HG03060 (cell line): ENCODE data around the gene DRC1.

ENCODE experiments used
- ATAC-seq: cut with Tn5 transposase; IDR thresholded peaks from one replicate; pipeline ENCODE4 v1.9.1; 2021; ENCODE audit warnings: low read depth, moderate number of reproducible peaks; ENCODE audit not compliant: unreplicated experiment

DRC1 gene

DNA sequence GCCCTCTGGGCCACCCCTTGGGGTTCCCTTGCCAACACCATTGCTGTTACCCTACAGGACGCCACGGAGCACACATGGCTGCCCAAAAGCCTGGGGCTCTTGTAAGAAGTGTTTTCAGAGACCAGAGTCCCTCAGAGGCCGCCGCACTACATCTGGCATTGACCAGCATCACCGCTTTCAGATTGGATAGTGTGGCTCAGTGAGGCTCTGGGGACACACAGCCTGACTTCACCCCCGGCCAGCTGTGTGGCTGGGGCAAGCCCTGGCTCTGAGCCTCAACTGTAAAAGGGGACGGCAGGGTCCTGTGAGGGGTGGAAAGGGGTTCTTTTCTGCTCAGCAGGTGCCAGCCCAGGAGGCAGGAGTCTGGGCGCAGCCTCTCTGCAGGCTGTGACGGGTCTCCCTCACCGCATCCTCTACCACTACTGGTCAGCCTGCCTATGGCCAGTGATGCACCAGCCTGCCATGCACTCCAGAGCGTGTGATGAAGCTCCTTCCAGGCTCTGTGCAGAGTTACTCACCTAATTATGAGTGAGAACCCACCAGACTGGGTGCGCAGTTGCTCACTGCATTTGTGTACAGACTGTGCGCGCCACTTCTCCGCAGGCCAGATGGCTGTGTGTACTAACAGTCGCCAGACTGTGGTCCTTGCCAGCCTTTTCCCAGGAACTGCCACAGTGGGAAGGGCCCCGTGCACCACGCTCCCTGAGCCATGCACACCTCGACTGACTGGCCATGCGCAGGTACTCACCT is 86.9 kb downstream of the DRC1 start:
- no peak for ATAC-seq

- ATAC-seq, result no peak
These were observed 87.6 kb downstream of the DRC1 start for GRCh38 chr2:26489213-26489850.

DNA sequence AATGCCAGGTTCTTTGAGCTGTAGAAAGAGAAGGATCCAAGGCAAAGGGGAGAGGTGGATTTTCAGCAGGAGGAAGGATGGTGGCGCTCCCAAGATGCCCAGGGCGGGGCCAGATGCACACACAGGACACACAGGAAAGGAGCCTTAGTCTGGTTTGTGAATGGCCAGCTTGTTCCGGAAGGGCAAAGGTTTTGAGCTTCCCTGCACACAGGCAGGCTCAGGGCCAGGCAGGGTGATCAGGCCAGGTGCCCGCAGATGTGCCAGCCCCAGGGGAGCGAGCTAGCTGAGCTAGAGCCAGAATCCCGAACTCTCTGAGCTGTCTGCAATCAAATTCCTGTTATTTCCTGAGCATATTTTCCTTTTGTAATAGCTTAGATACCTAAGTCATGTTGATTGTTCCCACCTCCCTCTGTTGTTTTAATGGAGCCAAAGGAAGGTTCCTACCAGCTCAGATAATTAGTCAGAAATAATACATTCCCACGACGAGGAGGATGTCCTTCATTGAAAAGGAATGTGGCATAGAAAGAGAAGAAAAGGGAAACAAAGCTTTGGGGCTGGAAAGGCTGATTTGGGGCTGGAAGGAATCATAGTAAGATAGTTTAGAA is 89.9 kb downstream of the DRC1 start:
- no peak for ATAC-seq

GRCh38 chr2:26492749-26493515 is 91.2 kb downstream of the DRC1 start:
- ATAC-seq, result no peak

DNA sequence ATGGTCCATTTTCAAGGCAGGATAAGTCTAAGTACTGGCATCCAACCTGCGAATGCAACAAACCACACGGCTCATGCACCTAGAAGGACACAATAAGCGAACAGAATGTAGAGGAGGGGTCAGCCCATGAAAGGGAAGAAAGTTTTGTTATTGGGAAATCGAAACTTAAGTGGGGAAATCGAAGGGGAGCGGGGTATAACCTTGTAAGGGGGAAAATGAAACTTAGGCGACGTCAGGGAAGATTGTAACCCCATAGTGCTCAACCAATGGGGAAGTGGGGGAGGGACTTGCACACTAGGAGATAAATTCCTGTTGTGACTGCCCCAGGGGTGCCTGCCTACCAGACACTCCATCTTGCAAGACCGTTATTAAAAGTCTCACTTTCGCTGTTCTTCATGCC is 91.8 kb downstream of the DRC1 start:
- ATAC-seq, result no peak

GRCh38 chr2:26494199-26494598 is 92.5 kb downstream of the DRC1 start:
- ATAC-seq, result no peak

DNA sequence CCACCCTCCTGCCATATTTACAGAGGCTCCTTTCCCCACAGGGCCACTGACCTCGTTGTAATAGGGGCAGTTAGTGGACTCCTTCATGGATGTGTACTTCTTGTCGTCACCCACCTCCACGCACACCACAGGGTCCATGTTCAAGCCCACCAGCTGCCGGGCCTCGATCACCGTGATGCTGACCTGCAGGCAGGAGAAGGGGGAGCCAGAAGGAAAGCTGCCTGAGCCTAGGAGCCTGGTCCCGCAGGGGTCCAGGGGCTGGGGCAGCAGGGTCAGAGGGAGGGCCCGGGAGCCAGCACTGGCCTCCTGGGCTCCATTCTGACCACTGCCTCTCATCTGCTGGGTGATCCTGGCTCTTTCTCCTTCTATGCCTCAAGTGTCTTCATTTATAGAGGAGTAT is 93.2 kb downstream of the DRC1 start:
- ATAC-seq, result no peak

- no peak for ATAC-seq
These were observed 94.1 kb downstream of the DRC1 start for GRCh38 chr2:26495705-26496297.

DNA sequence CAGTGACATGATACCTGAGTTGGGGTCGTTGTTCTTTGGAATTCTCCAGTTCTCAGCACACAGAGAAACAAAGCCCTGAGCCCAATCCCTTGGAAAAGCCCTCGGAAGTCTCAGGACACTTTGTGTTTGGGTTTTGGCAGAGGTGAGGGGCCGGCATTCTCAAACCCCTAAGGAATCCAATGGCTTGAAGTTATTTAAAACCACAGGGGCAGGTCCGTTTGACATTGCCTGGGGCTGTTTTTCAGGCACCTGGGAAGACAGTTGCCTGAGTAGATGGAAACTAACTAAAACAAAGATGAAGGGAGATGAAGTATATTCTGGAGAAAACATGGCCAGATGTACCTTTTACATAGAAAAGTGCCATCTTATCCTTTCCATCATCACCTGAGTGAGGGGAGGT is 98.7 kb downstream of the DRC1 start:
- ATAC-seq, result no peak

- no peak for ATAC-seq
These were observed 101.6 kb downstream of the DRC1 start for GRCh38 chr2:26503231-26503880.

DNA sequence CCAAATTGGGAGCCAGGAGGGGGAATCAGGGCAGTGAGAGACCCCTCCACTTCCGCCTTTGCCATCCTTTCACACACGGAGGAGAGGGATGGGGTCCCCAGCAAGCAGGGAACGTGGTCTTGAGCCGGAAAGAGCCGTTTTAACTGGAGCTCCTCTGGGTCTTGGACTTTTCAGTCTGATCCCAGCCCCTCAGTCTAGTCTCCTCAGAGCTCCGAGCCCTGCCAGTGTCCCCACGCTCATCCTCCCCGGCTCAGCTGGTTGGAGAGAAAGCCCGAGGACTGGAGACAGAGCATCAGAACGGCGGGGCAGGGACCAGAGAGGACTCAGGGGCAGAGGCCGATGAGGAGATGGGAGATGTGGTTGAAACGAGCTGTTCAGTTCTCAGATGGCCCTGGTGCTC is 102.3 kb downstream of the DRC1 start:
- ATAC-seq, result no peak

GRCh38 chr2:26506279-26506678 is 104.6 kb downstream of the DRC1 start:
- no peak for ATAC-seq
